Measurements from ENCODE around the gene WDR37.

The WDR37 gene

GRCh38 chr10:1162481-1163203 lies 106.5 kb downstream of the WDR37 start:
- no peak for TF ChIP-seq CTCF (IDR thresholded peaks at IDR 0.05; ENCODE audit: low read depth, low read length, poor library complexity, severe bottlenecking)
- no peaks in the 10 kb centered on the region for H3K36me3 ChIP-seq (ENCODE audit: control insufficient read depth, low read length)
- H3K9me3 ChIP-seq (ENCODE audit: control insufficient read depth, insufficient read depth, low read length): no peaks in the 10 kb centered on the region

GRCh38 chr10:1163204-1163660 lies 107.0 kb downstream of the WDR37 start:
- Histone ChIP-seq H3K9me2 (replicated peaks; ENCODE audit: control insufficient read depth, low read length) (no peaks in the 10 kb centered on the region), H3K79me2 (ENCODE audit: control insufficient read depth, low read length) (no peaks in the 10 kb centered on the region), H3K4me2 (ENCODE audit: low read length) (no peak overlapping the region), H3K36me3 (ENCODE audit: control insufficient read depth, low read length) (no peaks in the 10 kb centered on the region), H3F3A (ENCODE audit: control insufficient read depth, insufficient read depth) (no peaks in the 10 kb centered on the region), H4K20me1 (ENCODE audit: control insufficient read depth, insufficient read depth, low read depth, low read length) (no peaks in the 10 kb centered on the region), H3K27me3 (ENCODE audit: control insufficient read depth, low read length) (no peaks in the 10 kb centered on the region), H3K9me3 (ENCODE audit: control insufficient read depth, insufficient read depth, low read length) (no peaks in the 10 kb centered on the region), H3K27ac (ENCODE audit: low read depth, low read length) (no peak overlapping the region), H3K4me1 (ENCODE audit: control insufficient read depth, low read length) (no peaks in the 10 kb centered on the region), H3K4me3 (ENCODE audit: low read length) (no peak overlapping the region)
- no peak for TF ChIP-seq CTCF (IDR thresholded peaks at IDR 0.05; ENCODE audit: low read depth, low read length, poor library complexity, severe bottlenecking)
- TF ChIP-seq EZH2phosphoT487 (IDR thresholded peaks at IDR 0.05; ENCODE audit: borderline replicate concordance, low read length): no peak

More at GRCh38 chr10:1162481-1163203, 106.5 kb downstream of the WDR37 start:
- Histone ChIP-seq H3K27ac (ENCODE audit: low read depth, low read length) (no peak overlapping the region), H4K20me1 (ENCODE audit: control insufficient read depth, insufficient read depth, low read depth, low read length) (no peaks in the 10 kb centered on the region), H3K9me2 (replicated peaks; ENCODE audit: control insufficient read depth, low read length) (no peaks in the 10 kb centered on the region), H3K4me2 (ENCODE audit: low read length) (no peak overlapping the region), H3K27me3 (ENCODE audit: control insufficient read depth, low read length) (no peaks in the 10 kb centered on the region), H3F3A (ENCODE audit: control insufficient read depth, insufficient read depth) (no peaks in the 10 kb centered on the region), H3K4me1 (ENCODE audit: control insufficient read depth, low read length) (no peaks in the 10 kb centered on the region), H3K79me2 (ENCODE audit: control insufficient read depth, low read length) (no peaks in the 10 kb centered on the region), H3K4me3 (ENCODE audit: low read length) (no peak overlapping the region)

GRCh38 chr10:1163831-1164230 lies 107.6 kb downstream of the WDR37 start:
- Histone ChIP-seq H3K4me2 (ENCODE audit: low read length) (no peak overlapping the region), H3K9me2 (replicated peaks; ENCODE audit: control insufficient read depth, low read length) (no peaks in the 10 kb centered on the region), H3K79me2 (ENCODE audit: control insufficient read depth, low read length) (no peaks in the 10 kb centered on the region), H3K4me1 (ENCODE audit: control insufficient read depth, low read length) (no peaks in the 10 kb centered on the region), H3K36me3 (ENCODE audit: control insufficient read depth, low read length) (no peaks in the 10 kb centered on the region), H3K27ac (ENCODE audit: low read depth, low read length) (no peak overlapping the region), H3K4me3 (ENCODE audit: low read length) (no peak overlapping the region), H3K9me3 (ENCODE audit: control insufficient read depth, insufficient read depth, low read length) (no peaks in the 10 kb centered on the region), H3K27me3 (ENCODE audit: control insufficient read depth, low read length) (no peaks in the 10 kb centered on the region), H3F3A (ENCODE audit: control insufficient read depth, insufficient read depth) (no peaks in the 10 kb centered on the region), H4K20me1 (ENCODE audit: control insufficient read depth, insufficient read depth, low read depth, low read length) (no peaks in the 10 kb centered on the region)
- TF ChIP-seq EZH2phosphoT487 (IDR thresholded peaks at IDR 0.05; ENCODE audit: borderline replicate concordance, low read length): no peak
- TF ChIP-seq CTCF (IDR thresholded peaks at IDR 0.05; ENCODE audit: low read depth, low read length, poor library complexity, severe bottlenecking): no peak

Data from DOHH2 (cell line).